Measurements from ENCODE around the gene DRG2.

- TF ChIP-seq, protein P1, sequence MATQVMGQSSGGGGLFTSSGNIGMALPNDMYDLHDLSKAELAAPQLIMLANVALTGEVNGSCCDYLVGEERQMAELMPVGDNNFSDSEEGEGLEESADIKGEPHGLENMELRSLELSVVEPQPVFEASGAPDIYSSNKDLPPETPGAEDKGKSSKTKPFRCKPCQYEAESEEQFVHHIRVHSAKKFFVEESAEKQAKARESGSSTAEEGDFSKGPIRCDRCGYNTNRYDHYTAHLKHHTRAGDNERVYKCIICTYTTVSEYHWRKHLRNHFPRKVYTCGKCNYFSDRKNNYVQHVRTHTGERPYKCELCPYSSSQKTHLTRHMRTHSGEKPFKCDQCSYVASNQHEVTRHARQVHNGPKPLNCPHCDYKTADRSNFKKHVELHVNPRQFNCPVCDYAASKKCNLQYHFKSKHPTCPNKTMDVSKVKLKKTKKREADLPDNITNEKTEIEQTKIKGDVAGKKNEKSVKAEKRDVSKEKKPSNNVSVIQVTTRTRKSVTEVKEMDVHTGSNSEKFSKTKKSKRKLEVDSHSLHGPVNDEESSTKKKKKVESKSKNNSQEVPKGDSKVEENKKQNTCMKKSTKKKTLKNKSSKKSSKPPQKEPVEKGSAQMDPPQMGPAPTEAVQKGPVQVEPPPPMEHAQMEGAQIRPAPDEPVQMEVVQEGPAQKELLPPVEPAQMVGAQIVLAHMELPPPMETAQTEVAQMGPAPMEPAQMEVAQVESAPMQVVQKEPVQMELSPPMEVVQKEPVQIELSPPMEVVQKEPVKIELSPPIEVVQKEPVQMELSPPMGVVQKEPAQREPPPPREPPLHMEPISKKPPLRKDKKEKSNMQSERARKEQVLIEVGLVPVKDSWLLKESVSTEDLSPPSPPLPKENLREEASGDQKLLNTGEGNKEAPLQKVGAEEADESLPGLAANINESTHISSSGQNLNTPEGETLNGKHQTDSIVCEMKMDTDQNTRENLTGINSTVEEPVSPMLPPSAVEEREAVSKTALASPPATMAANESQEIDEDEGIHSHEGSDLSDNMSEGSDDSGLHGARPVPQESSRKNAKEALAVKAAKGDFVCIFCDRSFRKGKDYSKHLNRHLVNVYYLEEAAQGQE (IDR thresholded peaks at IDR 0.05; ENCODE audit: low read depth, low read length), result no peak
- TF ChIP-seq CEBPB (IDR thresholded peaks at IDR 0.05; ENCODE audit: borderline replicate concordance in 1 of 2, low read depth in 2 of 2, low read length in 2 of 2) (no peak), ZBTB33 (IDR thresholded peaks at IDR 0.05) (no peak; the same call in 1 of the 2 replicates), SUPT20H (IDR thresholded peaks at IDR 0.05; ENCODE audit: borderline replicate concordance, control insufficient read depth, low read depth, low read length) (no peak)
- TF ChIP-seq, protein P2, sequence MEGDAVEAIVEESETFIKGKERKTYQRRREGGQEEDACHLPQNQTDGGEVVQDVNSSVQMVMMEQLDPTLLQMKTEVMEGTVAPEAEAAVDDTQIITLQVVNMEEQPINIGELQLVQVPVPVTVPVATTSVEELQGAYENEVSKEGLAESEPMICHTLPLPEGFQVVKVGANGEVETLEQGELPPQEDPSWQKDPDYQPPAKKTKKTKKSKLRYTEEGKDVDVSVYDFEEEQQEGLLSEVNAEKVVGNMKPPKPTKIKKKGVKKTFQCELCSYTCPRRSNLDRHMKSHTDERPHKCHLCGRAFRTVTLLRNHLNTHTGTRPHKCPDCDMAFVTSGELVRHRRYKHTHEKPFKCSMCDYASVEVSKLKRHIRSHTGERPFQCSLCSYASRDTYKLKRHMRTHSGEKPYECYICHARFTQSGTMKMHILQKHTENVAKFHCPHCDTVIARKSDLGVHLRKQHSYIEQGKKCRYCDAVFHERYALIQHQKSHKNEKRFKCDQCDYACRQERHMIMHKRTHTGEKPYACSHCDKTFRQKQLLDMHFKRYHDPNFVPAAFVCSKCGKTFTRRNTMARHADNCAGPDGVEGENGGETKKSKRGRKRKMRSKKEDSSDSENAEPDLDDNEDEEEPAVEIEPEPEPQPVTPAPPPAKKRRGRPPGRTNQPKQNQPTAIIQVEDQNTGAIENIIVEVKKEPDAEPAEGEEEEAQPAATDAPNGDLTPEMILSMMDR (IDR thresholded peaks at IDR 0.05 in 2 of 3, conservative IDR thresholded peaks at IDR 0.05 in 1 of 3; ENCODE audit: control insufficient read depth in 2 of 3, extremely low read depth in 1 of 3, insufficient read depth in 1 of 3, low read depth in 3 of 3, low read length in 3 of 3), result no peak
These were observed 48.8 kb upstream of the DRG2 start, which contains the start of the genes ATPAF2 and GID4 for GRCh38 chr17:18038861-18039534.
